Measurements from ENCODE around the gene CASZ1. TPM values are rescaled to one million over a fixed set of nuclear protein-coding genes. Genes with fewer than 3 reads are reported as not detected.

Gene CASZ1
- total RNA-seq, 1 donor from 2014 or later: 58.2 TPM

GRCh38 chr1:10825592-10825991 lies 29.1 kb upstream of the CASZ1 start:
- intact Hi-C loops (cut with DNase I): no loop called here

GRCh38 chr1:10824821-10825540 lies 28.5 kb upstream of the CASZ1 start:
- intact Hi-C loops (cut with DNase I): no loop called here
- DNase-seq (ENCODE audit: missing footprints) (no peak), ATAC-seq (no peak)

More at GRCh38 chr1:10825592-10825991, 29.1 kb upstream of the CASZ1 start:
- ATAC-seq (no peak), DNase-seq (ENCODE audit: missing footprints) (no peak)

GRCh38 chr1:10823000-10823401 lies 26.6 kb upstream of the CASZ1 start:
- intact Hi-C loops (cut with DNase I): loop anchor here (1.0 to 2.0 kb wide), 2 partner anchors 27 to 34 kb away; partner anchors contain the start of gene CASZ1
- DNase-seq (ENCODE audit: missing footprints) (no peak), ATAC-seq (peak; percentile 3)

GRCh38 chr1:10821388-10821787 lies 24.9 kb upstream of the CASZ1 start:
- ATAC-seq (no peak), DNase-seq (ENCODE audit: missing footprints) (no peak)
- intact Hi-C loops (cut with DNase I): no loop called here

- DNase-seq (ENCODE audit: missing footprints) (no peak), ATAC-seq (peak; percentile 75)
- intact Hi-C loops (cut with DNase I): no loop called here
These were observed 24.0 kb upstream of the CASZ1 start for GRCh38 chr1:10820422-10820821.

- intact Hi-C loops (cut with DNase I): no loop called here
- DNase-seq (ENCODE audit: missing footprints) (no peak), ATAC-seq (no peak)
These were observed 22.9 kb upstream of the CASZ1 start for GRCh38 chr1:10819198-10819901.

GRCh38 chr1:10818262-10819197 lies 22.1 kb upstream of the CASZ1 start:
- peak; percentile 65 for ATAC-seq
- no peak for DNase-seq (ENCODE audit: missing footprints)
- intact Hi-C loops (cut with DNase I): no loop called here

GRCh38 chr1:10816743-10817369 lies 20.4 kb upstream of the CASZ1 start:
- no peak for ATAC-seq
- DNase-seq (ENCODE audit: missing footprints): no peak
- intact Hi-C loops (cut with DNase I): no loop called here

GRCh38 chr1:10816233-10816632 lies 19.8 kb upstream of the CASZ1 start:
- ATAC-seq (no peak), DNase-seq (ENCODE audit: missing footprints) (no peak)
- intact Hi-C loops (cut with DNase I): no loop called here

- DNase-seq (ENCODE audit: missing footprints) (no peak), ATAC-seq (no peak)
- intact Hi-C loops (cut with DNase I): no loop called here
These were observed 19.4 kb upstream of the CASZ1 start for GRCh38 chr1:10815858-10816195.

- intact Hi-C loops (cut with DNase I): no loop called here
- ATAC-seq (no peak), DNase-seq (ENCODE audit: missing footprints) (no peak)
These were observed 18.8 kb upstream of the CASZ1 start for GRCh38 chr1:10814976-10815857.

GRCh38 chr1:10814312-10814711 lies 17.9 kb upstream of the CASZ1 start:
- intact Hi-C loops (cut with DNase I): no loop called here
- no peak for DNase-seq (ENCODE audit: missing footprints)
- ATAC-seq: no peak

GRCh38 chr1:10813799-10814198 lies 17.4 kb upstream of the CASZ1 start:
- intact Hi-C loops (cut with DNase I): no loop called here
- no peak for DNase-seq (ENCODE audit: missing footprints)
- ATAC-seq: no peak

- no peak for ATAC-seq
- intact Hi-C loops (cut with DNase I): no loop called here
- DNase-seq (ENCODE audit: missing footprints): no peak
These were observed 16.0 kb upstream of the CASZ1 start for GRCh38 chr1:10812387-10812915.

- DNase-seq (ENCODE audit: missing footprints) (no peak), ATAC-seq (no peak)
- intact Hi-C loops (cut with DNase I): no loop called here
These were observed 12.0 kb upstream of the CASZ1 start for GRCh38 chr1:10808441-10808840.

- DNase-seq (ENCODE audit: missing footprints) (no peak), ATAC-seq (no peak)
- intact Hi-C loops (cut with DNase I): no loop called here
These were observed 10.5 kb upstream of the CASZ1 start for GRCh38 chr1:10806966-10807365.

- DNase-seq (ENCODE audit: missing footprints): no peak
- peak; percentile 16 for ATAC-seq
- intact Hi-C loops (cut with DNase I): no loop called here
These were observed 7.8 kb upstream of the CASZ1 start for GRCh38 chr1:10803971-10804820.

All from Right ventricle myocardium inferior (tissue), 1 donor.